Right renal cortex interstitium (tissue), 3 donors: ENCODE data around the gene PLPP2. TPM values are rescaled to one million over a fixed set of nuclear protein-coding genes. Genes with fewer than 3 reads are reported as not detected.
"Not testable (repeated sequence)": the region's sequence is repeated elsewhere in the genome, so short reads cannot be mapped to it uniquely, and the experiment has no call there.

Experiments used
- DNase-seq, 3 donors: peaks; one replicate each; pipeline ENCODE4 v3.0.0-alpha.2; 2013; ENCODE audit warnings: low read depth in 3 of 3, low spot score in 2 of 3
- polyA plus RNA-seq, 3 donors: library from polyadenylated mRNA; unstranded; fragments of 120-200 nt; gene quantifications; one replicate each; pipeline ENCODE4 v1.2.1, GENCODE V29; 2013; ENCODE audit not compliant: insufficient read length in 3 of 3

The PLPP2 gene
- polyA plus RNA-seq, 3 donors = 2.3 to 3.0 (median 2.7) TPM

- no peak for DNase-seq
Observed at GRCh38 chr19:275958-276646, 15.1 kb downstream of the PLPP2 start.

GRCh38 chr19:275000-275399, 16.2 kb downstream of the PLPP2 start:
- no peak for DNase-seq

- no peak for DNase-seq
Observed at GRCh38 chr19:273393-273792, 17.8 kb downstream of the PLPP2 start.

GRCh38 chr19:271856-272255, 19.3 kb downstream of the PLPP2 start:
- DNase-seq = no peak

DNA sequence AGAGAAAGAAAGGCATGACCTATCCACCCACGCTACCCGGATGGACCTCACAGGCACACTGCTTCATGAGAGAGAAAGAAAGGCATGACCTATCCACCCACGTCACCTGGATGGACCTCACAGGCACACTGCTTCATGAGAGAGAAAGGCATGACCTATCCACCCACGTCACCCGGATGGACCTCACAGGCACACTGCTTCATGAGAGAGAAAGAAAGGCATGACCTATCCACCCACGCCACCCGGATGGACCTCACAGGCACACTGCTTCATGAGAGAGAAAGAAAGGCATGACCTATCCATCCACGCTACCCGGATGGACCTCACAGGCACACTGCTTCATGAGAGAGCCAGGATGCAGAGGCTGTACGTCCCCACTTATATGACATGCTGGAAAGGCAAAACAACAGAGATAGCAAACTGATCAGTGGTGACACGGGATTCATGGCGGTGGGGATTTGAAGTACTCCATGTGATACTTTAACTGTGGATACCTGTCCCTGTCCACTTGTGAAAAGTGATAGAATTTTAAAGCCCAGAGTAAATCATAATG, 20.4 kb downstream of the PLPP2 start:
- DNase-seq = not testable (repeated sequence)

GRCh38 chr19:269241-269640, 22.0 kb downstream of the PLPP2 start:
- DNase-seq = no peak

- no peak for DNase-seq
Observed at GRCh38 chr19:262125-262524, 29.1 kb downstream of the PLPP2 start.

GRCh38 chr19:256804-257203, 34.4 kb downstream of the PLPP2 start:
- DNase-seq = not testable (repeated sequence)

DNA sequence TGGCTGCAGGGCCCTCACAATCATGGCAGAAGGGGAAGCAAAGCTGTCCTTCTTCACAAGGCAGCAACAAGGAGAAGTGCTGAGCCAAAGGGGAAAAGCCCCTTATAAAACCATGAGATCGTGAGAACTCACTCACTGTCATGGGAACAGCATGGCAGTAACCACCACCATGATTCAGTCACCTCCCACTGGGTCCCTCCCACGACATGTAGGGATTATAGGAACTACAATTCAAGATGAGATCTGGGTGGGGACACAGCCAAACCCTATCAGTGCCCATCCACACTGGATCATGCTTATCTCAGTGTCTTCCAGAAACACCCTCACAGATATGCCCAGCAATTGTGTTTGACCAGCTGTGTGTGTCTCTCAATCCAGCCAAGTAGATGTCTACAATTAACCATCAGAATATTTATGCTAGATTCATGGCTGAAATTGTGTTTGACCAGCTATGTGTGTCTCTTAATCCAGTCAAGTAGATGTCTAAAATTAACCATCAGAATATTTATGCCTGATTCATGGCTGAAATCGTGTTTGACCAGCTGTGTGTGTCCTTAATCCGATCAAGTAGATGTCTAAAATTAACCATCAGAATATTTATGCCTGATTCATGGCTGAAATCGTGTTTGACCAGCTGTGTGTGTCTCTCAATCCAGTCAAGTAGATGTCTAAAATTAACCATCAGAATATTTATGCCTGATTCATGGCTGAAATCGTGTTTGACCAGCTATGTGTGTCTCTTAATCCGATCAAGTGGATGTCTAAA, 38.6 kb downstream of the PLPP2 start:
- not testable (repeated sequence) for DNase-seq

GRCh38 chr19:246551-246950, 44.7 kb downstream of the PLPP2 start:
- no peak for DNase-seq

- DNase-seq = not testable (repeated sequence)
Observed at GRCh38 chr19:245900-246299, 45.3 kb downstream of the PLPP2 start.

- DNase-seq = no peak
Observed at GRCh38 chr19:245457-245856, 45.7 kb downstream of the PLPP2 start.

Other genes starting within 250 kb of the PLPP2 start
- gene OR4F17, start 184.3 kb downstream of the PLPP2 start, polyA plus RNA-seq = not detected
- gene MIER2, start 53.4 kb upstream of the PLPP2 start, polyA plus RNA-seq = 10 to 100 TPM; 19.5 to 24.0 (median 22.0) TPM
- gene C2CD4C, start 117.7 kb upstream of the PLPP2 start, polyA plus RNA-seq = 1 to 10 TPM; 1.1 to 1.4 (median 1.2) TPM
- gene SHC2, start 169.6 kb upstream of the PLPP2 start, polyA plus RNA-seq = 10 to 100 TPM; 21.5 to 25.9 (median 21.5) TPM
- gene MADCAM1, start 205.1 kb upstream of the PLPP2 start, polyA plus RNA-seq = 1 to 10 TPM; 2.3 to 3.9 (median 2.3) TPM
- gene TPGS1, start 216.1 kb upstream of the PLPP2 start, polyA plus RNA-seq = 1 to 10 TPM; 4.3 to 6.7 (median 5.8) TPM
- gene CDC34, start 240.4 kb upstream of the PLPP2 start, polyA plus RNA-seq = 10 to 100 TPM; 53.8 to 68.8 (median 55.4) TPM